ENCODE data around the gene SDCBP2. TPM values are rescaled to one million over a fixed set of nuclear protein-coding genes. Genes with fewer than 3 reads are reported as not detected.
"Not testable (repeated sequence)": the region's sequence is repeated elsewhere in the genome, so short reads cannot be mapped to it uniquely, and the experiment has no call there.

Gene SDCBP2
- polyA plus RNA-seq, 2 donors = 137 to 147 TPM

DNA sequence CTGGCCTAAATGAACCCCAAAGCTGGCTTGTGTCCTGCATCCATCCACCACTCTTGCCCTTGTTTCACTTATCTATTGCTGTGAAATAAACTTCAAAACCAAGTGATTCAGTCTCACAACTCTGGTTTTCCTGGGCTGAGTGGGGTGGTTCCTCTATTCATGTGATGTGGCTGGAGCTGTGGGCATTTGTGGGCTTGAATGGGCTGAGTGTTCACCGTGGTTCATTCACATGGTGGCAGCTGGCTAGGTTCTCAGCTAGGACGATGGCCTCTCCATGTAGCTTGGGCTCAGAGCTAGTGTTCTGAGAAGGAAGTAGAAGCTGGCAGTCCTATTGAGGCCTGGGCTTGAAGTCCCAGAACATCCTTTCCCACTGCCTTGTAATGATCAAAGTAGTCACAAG is 33.5 kb upstream of the SDCBP2 start:
- Histone ChIP-seq H3K27ac (ENCODE audit: low read depth in 2 of 2, low read length in 1 of 2) (no peak overlapping the region), H3K4me3 (ENCODE audit: low read depth in 1 of 2, low read length in 2 of 2) (no peak overlapping the region), H3K9me3 (ENCODE audit: control insufficient read depth in 2 of 2, insufficient read depth in 1 of 2, low read depth in 1 of 2, low read length in 1 of 2) (no peaks in the 10 kb centered on the region), H3K4me1 (ENCODE audit: control insufficient read depth in 2 of 2, insufficient read depth in 2 of 2, low read length in 1 of 2) (no peaks in the 10 kb centered on the region), H3K36me3 (ENCODE audit: control insufficient read depth in 2 of 2, insufficient read depth in 2 of 2, low read length in 1 of 2) (peaks cover 3 to 12% of the 10 kb centered on the region in 2 donors), H3K27me3 (ENCODE audit: control insufficient read depth in 1 of 2, insufficient read depth in 2 of 2, low read length in 2 of 2) (no peaks in the 10 kb centered on the region)
- 67 to 79% methylated on average over 2 of the region's 2 CpGs for WGBS, 2 donors

DNA sequence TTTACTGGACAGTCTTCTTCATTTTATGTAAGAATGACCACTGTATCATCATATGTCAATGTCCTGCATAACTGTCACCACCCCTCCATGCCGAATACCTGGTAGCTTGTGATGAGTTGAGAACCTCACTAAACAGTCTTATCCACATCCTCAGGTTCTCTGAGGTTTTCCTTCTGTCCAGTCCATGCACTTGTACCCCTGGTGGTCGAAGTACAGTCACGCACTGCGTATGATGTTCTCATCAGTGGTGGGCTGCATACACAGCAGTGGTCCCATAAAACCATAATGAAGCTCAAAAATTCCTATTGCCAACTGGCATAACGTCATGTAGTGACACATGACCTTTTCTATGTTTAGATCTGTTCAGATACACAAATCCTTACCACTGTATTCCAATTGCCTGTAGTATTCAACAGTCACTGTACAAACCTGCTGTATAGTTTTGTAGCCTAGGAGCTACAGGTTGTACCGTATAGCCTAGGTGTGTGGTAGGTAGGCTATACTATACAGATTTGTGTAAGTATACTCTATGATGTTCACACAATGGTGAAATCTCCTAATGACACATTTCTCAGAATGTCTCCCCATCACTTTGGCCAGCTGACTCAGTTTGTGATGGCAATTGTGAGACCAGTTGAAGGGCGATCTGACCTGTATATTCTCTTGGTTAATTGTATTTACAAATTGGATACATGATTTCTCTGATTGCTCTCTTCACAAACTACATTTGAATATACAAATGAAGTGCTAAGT is 31.3 kb upstream of the SDCBP2 start:
- H3K4me3 ChIP-seq (ENCODE audit: low read depth in 1 of 2, low read length in 2 of 2) = no peak overlapping the region
- H3K36me3 ChIP-seq (ENCODE audit: control insufficient read depth in 2 of 2, insufficient read depth in 2 of 2, low read length in 1 of 2) = peaks cover 1 to 13% of the 10 kb centered on the region in 2 donors
- H3K9me3 ChIP-seq (ENCODE audit: control insufficient read depth in 2 of 2, insufficient read depth in 1 of 2, low read depth in 1 of 2, low read length in 1 of 2) = no peaks in the 10 kb centered on the region
- no peak overlapping the region for H3K27ac ChIP-seq (ENCODE audit: low read depth in 2 of 2, low read length in 1 of 2)
- H3K4me1 ChIP-seq (ENCODE audit: control insufficient read depth in 2 of 2, insufficient read depth in 2 of 2, low read length in 1 of 2) = no peaks in the 10 kb centered on the region
- no peaks in the 10 kb centered on the region for H3K27me3 ChIP-seq (ENCODE audit: control insufficient read depth in 1 of 2, insufficient read depth in 2 of 2, low read length in 2 of 2)
- 73 to 89% methylated on average over 7 of the region's 7 CpGs for WGBS, 2 donors

- Histone ChIP-seq H3K36me3 (ENCODE audit: control insufficient read depth in 2 of 2, insufficient read depth in 2 of 2, low read length in 1 of 2) (peaks cover 3 to 18% of the 10 kb centered on the region in 2 donors), H3K27me3 (ENCODE audit: control insufficient read depth in 1 of 2, insufficient read depth in 2 of 2, low read length in 2 of 2) (no peaks in the 10 kb centered on the region), H3K4me3 (ENCODE audit: low read depth in 1 of 2, low read length in 2 of 2) (no peak overlapping the region), H3K9me3 (ENCODE audit: control insufficient read depth in 2 of 2, insufficient read depth in 1 of 2, low read depth in 1 of 2, low read length in 1 of 2) (peaks cover 0 to 3% of the 10 kb centered on the region in 2 donors), H3K4me1 (ENCODE audit: control insufficient read depth in 2 of 2, insufficient read depth in 2 of 2, low read length in 1 of 2) (no peaks in the 10 kb centered on the region), H3K27ac (ENCODE audit: low read depth in 2 of 2, low read length in 1 of 2) (no peak overlapping the region)
- WGBS, 2 donors = 85 to 86% methylated on average over 9 of the region's 9 CpGs
Measured at GRCh38 chr20:1357921-1358671, 29.2 kb upstream of the SDCBP2 start.

- Histone ChIP-seq H3K36me3 (ENCODE audit: control insufficient read depth in 2 of 2, insufficient read depth in 2 of 2, low read length in 1 of 2) (peaks cover 3 to 12% of the 10 kb centered on the region in 2 donors), H3K4me3 (ENCODE audit: low read depth in 1 of 2, low read length in 2 of 2) (no peak overlapping the region), H3K4me1 (ENCODE audit: control insufficient read depth in 2 of 2, insufficient read depth in 2 of 2, low read length in 1 of 2) (no peaks in the 10 kb centered on the region), H3K27me3 (ENCODE audit: control insufficient read depth in 1 of 2, insufficient read depth in 2 of 2, low read length in 2 of 2) (no peaks in the 10 kb centered on the region), H3K9me3 (ENCODE audit: control insufficient read depth in 2 of 2, insufficient read depth in 1 of 2, low read depth in 1 of 2, low read length in 1 of 2) (peaks cover 0 to 3% of the 10 kb centered on the region in 2 donors), H3K27ac (ENCODE audit: low read depth in 2 of 2, low read length in 1 of 2) (no peak overlapping the region)
Measured at GRCh38 chr20:1353956-1354355, 25.0 kb upstream of the SDCBP2 start.

- H3K4me3 ChIP-seq (ENCODE audit: low read depth in 1 of 2, low read length in 2 of 2) = no peak overlapping the region
- no peaks in the 10 kb centered on the region for H3K4me1 ChIP-seq (ENCODE audit: control insufficient read depth in 2 of 2, insufficient read depth in 2 of 2, low read length in 1 of 2)
- no peaks in the 10 kb centered on the region for H3K36me3 ChIP-seq (ENCODE audit: control insufficient read depth in 2 of 2, insufficient read depth in 2 of 2, low read length in 1 of 2)
- WGBS, 2 donors = 82 to 90% methylated on average over 2 of the region's 2 CpGs
- H3K27ac ChIP-seq (ENCODE audit: low read depth in 2 of 2, low read length in 1 of 2) = no peak overlapping the region
- H3K27me3 ChIP-seq (ENCODE audit: control insufficient read depth in 1 of 2, insufficient read depth in 2 of 2, low read length in 2 of 2) = no peaks in the 10 kb centered on the region
- H3K9me3 ChIP-seq (ENCODE audit: control insufficient read depth in 2 of 2, insufficient read depth in 1 of 2, low read depth in 1 of 2, low read length in 1 of 2) = no peaks in the 10 kb centered on the region
Measured at GRCh38 chr20:1346315-1346969, 17.5 kb upstream of the SDCBP2 start.

- Histone ChIP-seq H3K36me3 (ENCODE audit: control insufficient read depth in 2 of 2, insufficient read depth in 2 of 2, low read length in 1 of 2) (no peaks in the 10 kb centered on the region), H3K9me3 (ENCODE audit: control insufficient read depth in 2 of 2, insufficient read depth in 1 of 2, low read depth in 1 of 2, low read length in 1 of 2) (no peaks in the 10 kb centered on the region), H3K27me3 (ENCODE audit: control insufficient read depth in 1 of 2, insufficient read depth in 2 of 2, low read length in 2 of 2) (no peaks in the 10 kb centered on the region), H3K27ac (ENCODE audit: low read depth in 2 of 2, low read length in 1 of 2) (no peak overlapping the region), H3K4me3 (ENCODE audit: low read depth in 1 of 2, low read length in 2 of 2) (no peak overlapping the region), H3K4me1 (ENCODE audit: control insufficient read depth in 2 of 2, insufficient read depth in 2 of 2, low read length in 1 of 2) (no peaks in the 10 kb centered on the region)
- WGBS, 2 donors = 84 to 86% methylated on average over 1 of the region's 1 CpG
Measured at GRCh38 chr20:1345756-1346093, 16.8 kb upstream of the SDCBP2 start.

GRCh38 chr20:1345030-1345755 is 16.3 kb upstream of the SDCBP2 start:
- 84 to 92% methylated on average over 4 of the region's 4 CpGs for WGBS, 2 donors
- Histone ChIP-seq H3K27ac (ENCODE audit: low read depth in 2 of 2, low read length in 1 of 2) (no peak overlapping the region), H3K9me3 (ENCODE audit: control insufficient read depth in 2 of 2, insufficient read depth in 1 of 2, low read depth in 1 of 2, low read length in 1 of 2) (no peaks in the 10 kb centered on the region), H3K4me1 (ENCODE audit: control insufficient read depth in 2 of 2, insufficient read depth in 2 of 2, low read length in 1 of 2) (no peaks in the 10 kb centered on the region), H3K4me3 (ENCODE audit: low read depth in 1 of 2, low read length in 2 of 2) (no peak overlapping the region), H3K36me3 (ENCODE audit: control insufficient read depth in 2 of 2, insufficient read depth in 2 of 2, low read length in 1 of 2) (no peaks in the 10 kb centered on the region), H3K27me3 (ENCODE audit: control insufficient read depth in 1 of 2, insufficient read depth in 2 of 2, low read length in 2 of 2) (no peaks in the 10 kb centered on the region)

GRCh38 chr20:1343446-1344124 is 14.6 kb upstream of the SDCBP2 start:
- H3K4me3 ChIP-seq (ENCODE audit: low read depth in 1 of 2, low read length in 2 of 2); H3K4me1 ChIP-seq (ENCODE audit: control insufficient read depth in 2 of 2, insufficient read depth in 2 of 2, low read length in 1 of 2); H3K27me3 ChIP-seq (ENCODE audit: control insufficient read depth in 1 of 2, insufficient read depth in 2 of 2, low read length in 2 of 2); H3K27ac ChIP-seq (ENCODE audit: low read depth in 2 of 2, low read length in 1 of 2); H3K36me3 ChIP-seq (ENCODE audit: control insufficient read depth in 2 of 2, insufficient read depth in 2 of 2, low read length in 1 of 2); H3K9me3 ChIP-seq (ENCODE audit: control insufficient read depth in 2 of 2, insufficient read depth in 1 of 2, low read depth in 1 of 2, low read length in 1 of 2): not testable (repeated sequence)
- 85 to 90% methylated on average over 8 of the region's 8 CpGs for WGBS, 2 donors

Data from esophagus (tissue), 2 donors.